Measurements from ENCODE around the gene UFSP2. TPM values are rescaled to one million over a fixed set of nuclear protein-coding genes. Genes with fewer than 3 reads are reported as not detected.

Gene UFSP2
- total RNA-seq, 1 experiment from 2014 or later, result 19.0 TPM

GRCh38 chr4:185467991-185468390 is 42.2 kb upstream of the UFSP2 start:
- Histone ChIP-seq H3K9ac (ENCODE audit: low read length) (no peak overlapping the region), H3K4me3 (ENCODE audit: low read length) (no peak overlapping the region), H3K36me3 (ENCODE audit: insufficient read depth, low read length) (no peaks in the 10 kb centered on the region), H3K4me1 (ENCODE audit: low read length) (peaks cover 17% of the 10 kb centered on the region), H3K27me3 (ENCODE audit: low read length) (no peaks in the 10 kb centered on the region), H3K4me2 (ENCODE audit: low read depth, low read length, poor library complexity, severe bottlenecking) (no peak overlapping the region), H4K20me1 (ENCODE audit: insufficient read depth, low read depth, low read length) (no peaks in the 10 kb centered on the region), H2AFZ (ENCODE audit: low read length) (no peak overlapping the region), H3K9me2 (replicated peaks; ENCODE audit: insufficient read depth, low read length) (no peaks in the 10 kb centered on the region), H3K79me2 (ENCODE audit: low read length) (no peaks in the 10 kb centered on the region), H3K9me3 (ENCODE audit: low read length) (no peaks in the 10 kb centered on the region), H3K27ac (ENCODE audit: low read length) (no peak overlapping the region)
- no peak for DNase-seq

GRCh38 chr4:185467101-185467500 is 41.3 kb upstream of the UFSP2 start:
- no peaks in the 10 kb centered on the region for H4K20me1 ChIP-seq (ENCODE audit: insufficient read depth, low read depth, low read length)
- H3K36me3 ChIP-seq (ENCODE audit: insufficient read depth, low read length), result no peaks in the 10 kb centered on the region
- no peaks in the 10 kb centered on the region for H3K79me2 ChIP-seq (ENCODE audit: low read length)
- no peak overlapping the region for H3K27ac ChIP-seq (ENCODE audit: low read length)
- H3K27me3 ChIP-seq (ENCODE audit: low read length), result no peaks in the 10 kb centered on the region
- no peak for DNase-seq
- no peak overlapping the region for H3K4me3 ChIP-seq (ENCODE audit: low read length)
- H2AFZ ChIP-seq (ENCODE audit: low read length), result no peak overlapping the region
- no peaks in the 10 kb centered on the region for H3K9me2 ChIP-seq (replicated peaks; ENCODE audit: insufficient read depth, low read length)
- no peak overlapping the region for H3K9ac ChIP-seq (ENCODE audit: low read length)
- H3K4me1 ChIP-seq (ENCODE audit: low read length), result peaks cover 15% of the 10 kb centered on the region
- no peaks in the 10 kb centered on the region for H3K9me3 ChIP-seq (ENCODE audit: low read length)
- H3K4me2 ChIP-seq (ENCODE audit: low read depth, low read length, poor library complexity, severe bottlenecking), result no peak overlapping the region

DNA sequence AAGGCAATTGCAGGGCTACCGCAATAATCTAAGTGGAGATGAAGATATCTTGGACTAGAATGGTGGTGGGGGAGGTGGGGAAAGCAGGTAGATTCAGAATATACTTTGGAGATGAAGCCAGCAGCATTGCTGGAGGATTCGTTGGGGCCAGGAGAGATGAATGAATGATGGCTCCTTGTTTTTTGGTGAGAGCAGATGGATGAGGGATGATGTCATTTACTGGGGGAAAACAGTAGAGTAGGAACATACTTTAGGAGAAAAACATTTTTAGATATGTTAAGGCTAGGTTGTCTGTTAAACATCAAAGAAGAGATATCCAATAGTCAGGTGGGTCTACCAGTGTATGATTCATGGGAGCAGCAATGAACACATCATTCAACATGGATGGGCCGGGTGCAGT is 39.9 kb upstream of the UFSP2 start:
- no peaks in the 10 kb centered on the region for H3K9me3 ChIP-seq (ENCODE audit: low read length)
- no peaks in the 10 kb centered on the region for H3K79me2 ChIP-seq (ENCODE audit: low read length)
- H2AFZ ChIP-seq (ENCODE audit: low read length), result no peak overlapping the region
- H3K36me3 ChIP-seq (ENCODE audit: insufficient read depth, low read length), result no peaks in the 10 kb centered on the region
- H3K27me3 ChIP-seq (ENCODE audit: low read length), result no peaks in the 10 kb centered on the region
- no peaks in the 10 kb centered on the region for H4K20me1 ChIP-seq (ENCODE audit: insufficient read depth, low read depth, low read length)
- no peaks in the 10 kb centered on the region for H3K9me2 ChIP-seq (replicated peaks; ENCODE audit: insufficient read depth, low read length)
- H3K4me2 ChIP-seq (ENCODE audit: low read depth, low read length, poor library complexity, severe bottlenecking), result no peak overlapping the region
- H3K27ac ChIP-seq (ENCODE audit: low read length), result no peak overlapping the region
- no peak for DNase-seq
- H3K9ac ChIP-seq (ENCODE audit: low read length), result no peak overlapping the region
- H3K4me1 ChIP-seq (ENCODE audit: low read length), result peaks cover 8% of the 10 kb centered on the region
- H3K4me3 ChIP-seq (ENCODE audit: low read length), result no peak overlapping the region

DNA sequence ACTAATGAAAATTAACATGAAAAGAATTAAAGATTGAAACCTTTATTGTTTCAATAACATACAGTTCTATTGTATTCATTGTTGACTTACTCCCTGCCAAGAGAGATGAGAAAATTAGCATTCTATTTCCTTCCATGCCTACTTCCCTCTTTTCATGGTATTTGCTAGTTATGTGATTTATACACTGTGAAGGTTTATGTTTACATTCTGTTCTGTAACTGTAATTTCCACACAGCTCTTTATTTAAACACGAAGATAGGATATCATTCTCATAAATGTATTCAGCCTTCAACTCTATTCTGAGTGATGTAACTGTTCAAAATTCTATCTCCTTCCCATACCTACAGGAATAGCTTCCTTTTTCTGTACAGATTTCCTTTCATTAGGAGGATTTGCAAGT is 39.1 kb upstream of the UFSP2 start:
- peaks cover under 1% of the 10 kb centered on the region for H3K4me1 ChIP-seq (ENCODE audit: low read length)
- H3K79me2 ChIP-seq (ENCODE audit: low read length), result no peaks in the 10 kb centered on the region
- no peaks in the 10 kb centered on the region for H3K27me3 ChIP-seq (ENCODE audit: low read length)
- H2AFZ ChIP-seq (ENCODE audit: low read length), result no peak overlapping the region
- H3K4me2 ChIP-seq (ENCODE audit: low read depth, low read length, poor library complexity, severe bottlenecking), result no peak overlapping the region
- no peaks in the 10 kb centered on the region for H3K9me2 ChIP-seq (replicated peaks; ENCODE audit: insufficient read depth, low read length)
- no peak for DNase-seq
- no peak overlapping the region for H3K27ac ChIP-seq (ENCODE audit: low read length)
- no peaks in the 10 kb centered on the region for H3K9me3 ChIP-seq (ENCODE audit: low read length)
- H3K36me3 ChIP-seq (ENCODE audit: insufficient read depth, low read length), result no peaks in the 10 kb centered on the region
- H3K9ac ChIP-seq (ENCODE audit: low read length), result no peak overlapping the region
- H4K20me1 ChIP-seq (ENCODE audit: insufficient read depth, low read depth, low read length), result no peaks in the 10 kb centered on the region
- H3K4me3 ChIP-seq (ENCODE audit: low read length), result no peak overlapping the region

- Histone ChIP-seq H2AFZ (ENCODE audit: low read length) (no peak overlapping the region), H3K4me1 (ENCODE audit: low read length) (no peaks in the 10 kb centered on the region), H3K79me2 (ENCODE audit: low read length) (no peaks in the 10 kb centered on the region), H3K4me2 (ENCODE audit: low read depth, low read length, poor library complexity, severe bottlenecking) (no peak overlapping the region), H3K9me2 (replicated peaks; ENCODE audit: insufficient read depth, low read length) (no peaks in the 10 kb centered on the region), H4K20me1 (ENCODE audit: insufficient read depth, low read depth, low read length) (no peaks in the 10 kb centered on the region), H3K36me3 (ENCODE audit: insufficient read depth, low read length) (no peaks in the 10 kb centered on the region), H3K9ac (ENCODE audit: low read length) (no peak overlapping the region), H3K27me3 (ENCODE audit: low read length) (no peaks in the 10 kb centered on the region), H3K9me3 (ENCODE audit: low read length) (no peaks in the 10 kb centered on the region), H3K4me3 (ENCODE audit: low read length) (no peak overlapping the region), H3K27ac (ENCODE audit: low read length) (no peak overlapping the region)
- no peak for DNase-seq
Observed at GRCh38 chr4:185464183-185464582, 38.4 kb upstream of the UFSP2 start.

- Histone ChIP-seq H3K9me2 (replicated peaks; ENCODE audit: insufficient read depth, low read length) (no peaks in the 10 kb centered on the region), H3K36me3 (ENCODE audit: insufficient read depth, low read length) (no peaks in the 10 kb centered on the region), H3K4me1 (ENCODE audit: low read length) (no peaks in the 10 kb centered on the region), H3K79me2 (ENCODE audit: low read length) (no peaks in the 10 kb centered on the region), H3K27ac (ENCODE audit: low read length) (no peak overlapping the region), H3K4me3 (ENCODE audit: low read length) (no peak overlapping the region), H3K9ac (ENCODE audit: low read length) (no peak overlapping the region), H3K4me2 (ENCODE audit: low read depth, low read length, poor library complexity, severe bottlenecking) (no peak overlapping the region), H4K20me1 (ENCODE audit: insufficient read depth, low read depth, low read length) (no peaks in the 10 kb centered on the region), H3K27me3 (ENCODE audit: low read length) (no peaks in the 10 kb centered on the region), H3K9me3 (ENCODE audit: low read length) (no peaks in the 10 kb centered on the region), H2AFZ (ENCODE audit: low read length) (no peak overlapping the region)
- DNase-seq, result no peak
Observed at GRCh38 chr4:185463541-185463940, 37.8 kb upstream of the UFSP2 start.

GRCh38 chr4:185461565-185461964 is 35.8 kb upstream of the UFSP2 start:
- Histone ChIP-seq H3K4me1 (ENCODE audit: low read length) (no peaks in the 10 kb centered on the region), H4K20me1 (ENCODE audit: insufficient read depth, low read depth, low read length) (no peaks in the 10 kb centered on the region), H3K36me3 (ENCODE audit: insufficient read depth, low read length) (no peaks in the 10 kb centered on the region), H3K4me3 (ENCODE audit: low read length) (no peak overlapping the region), H3K27ac (ENCODE audit: low read length) (no peak overlapping the region), H3K4me2 (ENCODE audit: low read depth, low read length, poor library complexity, severe bottlenecking) (no peak overlapping the region), H3K9me2 (replicated peaks; ENCODE audit: insufficient read depth, low read length) (no peaks in the 10 kb centered on the region), H3K79me2 (ENCODE audit: low read length) (no peaks in the 10 kb centered on the region), H3K9ac (ENCODE audit: low read length) (no peak overlapping the region), H3K27me3 (ENCODE audit: low read length) (no peaks in the 10 kb centered on the region), H3K9me3 (ENCODE audit: low read length) (no peaks in the 10 kb centered on the region), H2AFZ (ENCODE audit: low read length) (no peak overlapping the region)
- no peak for DNase-seq

DNA sequence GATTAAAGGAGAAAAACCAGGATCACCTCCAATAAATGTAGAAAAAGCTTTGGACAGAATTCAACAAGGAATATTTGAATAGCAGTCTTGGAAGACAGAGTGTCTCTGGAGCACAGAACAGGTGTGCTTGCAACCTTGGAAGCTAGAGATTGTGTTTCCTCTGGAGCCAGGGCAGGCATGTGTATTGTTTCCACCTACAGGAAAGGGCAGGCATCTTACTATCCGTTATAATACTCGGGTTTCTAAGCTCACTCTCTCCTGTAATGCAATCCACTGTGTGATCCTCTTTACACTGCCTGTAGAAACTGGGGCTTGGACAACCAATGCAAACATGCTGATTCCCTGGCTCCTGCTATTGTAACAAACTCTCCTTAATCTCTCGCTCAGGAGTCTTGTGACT is 31.4 kb upstream of the UFSP2 start:
- Histone ChIP-seq H2AFZ (ENCODE audit: low read length) (no peak overlapping the region), H3K4me3 (ENCODE audit: low read length) (no peak overlapping the region), H4K20me1 (ENCODE audit: insufficient read depth, low read depth, low read length) (no peaks in the 10 kb centered on the region), H3K27ac (ENCODE audit: low read length) (no peak overlapping the region), H3K27me3 (ENCODE audit: low read length) (no peaks in the 10 kb centered on the region), H3K79me2 (ENCODE audit: low read length) (no peaks in the 10 kb centered on the region), H3K9me2 (replicated peaks; ENCODE audit: insufficient read depth, low read length) (no peaks in the 10 kb centered on the region), H3K9ac (ENCODE audit: low read length) (no peak overlapping the region), H3K9me3 (ENCODE audit: low read length) (no peaks in the 10 kb centered on the region), H3K4me1 (ENCODE audit: low read length) (no peaks in the 10 kb centered on the region), H3K36me3 (ENCODE audit: insufficient read depth, low read length) (no peaks in the 10 kb centered on the region), H3K4me2 (ENCODE audit: low read depth, low read length, poor library complexity, severe bottlenecking) (no peak overlapping the region)
- DNase-seq, result no peak

GRCh38 chr4:185456131-185456530 is 30.4 kb upstream of the UFSP2 start:
- H3K4me1 ChIP-seq (ENCODE audit: low read length), result no peaks in the 10 kb centered on the region
- no peak overlapping the region for H3K4me2 ChIP-seq (ENCODE audit: low read depth, low read length, poor library complexity, severe bottlenecking)
- H3K27me3 ChIP-seq (ENCODE audit: low read length), result no peaks in the 10 kb centered on the region
- no peak overlapping the region for H3K4me3 ChIP-seq (ENCODE audit: low read length)
- H4K20me1 ChIP-seq (ENCODE audit: insufficient read depth, low read depth, low read length), result no peaks in the 10 kb centered on the region
- H2AFZ ChIP-seq (ENCODE audit: low read length), result no peak overlapping the region
- no peak overlapping the region for H3K27ac ChIP-seq (ENCODE audit: low read length)
- H3K9me3 ChIP-seq (ENCODE audit: low read length), result no peaks in the 10 kb centered on the region
- no peaks in the 10 kb centered on the region for H3K36me3 ChIP-seq (ENCODE audit: insufficient read depth, low read length)
- no peak overlapping the region for H3K9ac ChIP-seq (ENCODE audit: low read length)
- DNase-seq, result no peak
- H3K79me2 ChIP-seq (ENCODE audit: low read length), result no peaks in the 10 kb centered on the region
- H3K9me2 ChIP-seq (replicated peaks; ENCODE audit: insufficient read depth, low read length), result no peaks in the 10 kb centered on the region
